GM19324 (cell line): ENCODE results near the gene RAP2B.

Source experiments
- ATAC-seq: cut with Tn5 transposase; IDR thresholded peaks from one replicate; pipeline ENCODE4 v1.9.1; 2021; ENCODE audit warnings: mild to moderate bottlenecking, moderate library complexity; ENCODE audit not compliant: unreplicated experiment, low FRiP score

RAP2B gene

DNA sequence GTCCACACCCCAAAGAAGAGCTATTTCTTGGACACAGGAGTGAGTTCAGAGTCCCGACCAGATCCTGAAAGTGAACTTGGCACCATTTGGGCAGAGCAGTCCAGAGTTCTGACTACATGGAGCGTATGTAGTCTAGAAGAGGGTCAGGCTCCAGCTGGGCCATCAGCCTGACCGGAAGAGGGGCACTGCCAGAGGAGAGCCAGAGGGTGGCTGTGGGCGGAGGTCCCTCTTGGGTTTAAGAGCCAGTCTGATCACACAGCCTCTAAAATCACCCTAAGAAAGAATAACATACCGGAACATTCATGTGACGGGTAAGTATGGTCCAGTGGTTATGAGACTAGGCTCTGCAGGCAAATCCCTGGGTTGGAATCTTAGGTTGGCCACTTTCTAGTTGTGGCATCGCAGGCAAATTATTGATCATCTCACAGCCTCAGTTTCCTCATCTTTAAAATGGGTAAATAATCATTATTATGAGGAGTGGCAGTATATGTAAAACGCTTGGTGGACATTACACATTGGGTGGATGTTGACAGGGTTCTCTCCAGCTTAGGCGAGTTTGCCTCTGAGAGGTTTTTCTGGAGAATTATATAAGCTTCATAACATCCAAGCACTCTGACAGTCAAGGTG lies 2.1 kb upstream of the RAP2B start:
- ATAC-seq: no peak

GRCh38 chr3:153160451-153161137 lies 1.4 kb upstream of the RAP2B start:
- ATAC-seq: peak; percentile 32

DNA sequence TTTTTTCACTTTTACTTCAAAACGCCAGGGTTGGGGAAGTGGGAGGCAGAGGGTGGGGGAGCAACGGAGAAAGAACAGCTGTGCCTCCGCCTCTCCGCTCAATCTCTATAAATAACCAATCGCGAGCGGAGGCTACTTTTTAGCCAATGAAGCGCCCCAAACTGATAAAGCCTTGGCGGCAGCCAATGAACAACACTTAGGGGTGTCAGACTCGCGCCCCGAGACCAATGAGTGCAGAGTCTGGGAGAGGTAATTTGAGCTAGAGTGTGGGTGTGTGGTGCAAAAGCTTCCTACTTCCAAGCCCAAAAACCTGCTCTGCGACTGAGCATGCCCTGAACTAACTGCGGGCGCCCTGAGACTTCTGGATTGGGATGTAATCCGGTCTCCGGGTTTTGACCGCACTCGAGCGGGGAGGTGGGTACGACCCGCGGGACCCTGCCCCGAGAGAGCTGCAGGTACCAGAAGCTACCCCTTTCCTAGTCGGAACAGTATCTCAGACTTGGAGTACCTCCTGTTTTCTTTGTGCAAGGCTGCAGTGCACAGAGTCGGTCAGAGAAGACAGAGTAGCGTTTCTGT lies 800 bp upstream of the RAP2B start:
- ATAC-seq: peak; percentile 84

GRCh38 chr3:153162513-153163392 lies 727 bp downstream of the RAP2B start:
- ATAC-seq: peak; percentile 8

- ATAC-seq: no peak
These were observed 1.3 kb downstream of the RAP2B start for GRCh38 chr3:153163393-153163724.

DNA sequence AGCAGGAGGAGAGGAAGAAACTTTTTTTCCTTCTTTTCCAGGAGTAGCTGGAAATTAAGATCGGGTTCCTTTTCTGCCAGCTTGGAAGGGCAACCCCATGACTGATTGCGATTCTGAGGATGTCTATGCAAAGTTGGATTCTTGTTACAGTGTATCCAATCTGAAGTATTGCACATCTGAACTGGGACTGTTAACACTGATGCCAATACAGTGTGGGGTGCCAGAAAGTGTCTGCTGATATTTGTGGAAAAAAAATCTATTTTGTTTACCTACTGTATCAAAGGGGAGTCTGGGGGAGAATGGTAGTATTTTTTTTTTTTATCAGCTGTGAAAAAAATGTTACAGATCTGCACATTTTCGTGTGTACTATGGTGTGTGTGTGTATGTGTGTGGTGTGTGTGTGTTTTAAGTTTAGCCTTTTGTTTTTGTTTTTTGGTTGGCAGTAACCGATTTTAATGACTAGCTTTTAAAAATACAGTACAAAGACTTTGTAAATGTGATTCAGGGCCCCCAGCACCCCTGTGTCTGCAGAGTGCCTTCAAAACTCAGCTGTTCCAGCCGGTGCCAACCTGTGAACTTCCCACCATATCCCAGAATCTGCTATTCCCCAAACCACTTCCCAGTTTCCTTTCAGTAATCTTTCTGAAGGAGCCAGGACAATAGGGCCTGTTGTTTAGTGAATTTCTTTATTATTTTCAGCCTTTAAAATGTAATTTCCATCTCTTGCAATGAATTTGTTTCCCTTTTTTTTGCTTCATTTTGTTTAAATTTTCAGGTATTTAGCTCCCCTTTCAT lies 1.9 kb downstream of the RAP2B start:
- ATAC-seq: no peak

DNA sequence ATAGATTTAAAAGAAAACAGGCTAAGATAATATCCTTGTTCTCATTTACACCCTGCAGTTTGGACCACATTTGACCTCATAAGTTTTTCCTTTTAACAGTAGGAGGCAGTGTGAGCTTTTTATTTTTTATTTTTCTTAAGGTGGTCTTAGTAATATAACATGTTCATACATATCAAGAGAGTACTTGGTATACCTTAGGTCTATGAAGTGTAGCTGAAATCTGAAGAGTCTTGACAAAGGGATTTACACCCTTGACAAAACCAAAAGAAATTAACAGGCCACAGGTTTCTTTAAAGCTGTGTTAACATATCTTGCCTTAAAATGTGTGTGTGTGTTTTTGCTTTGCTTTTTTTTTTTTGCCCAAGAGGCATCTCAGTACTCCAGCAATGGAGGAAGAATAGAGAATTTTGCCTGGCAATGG lies 3.2 kb downstream of the RAP2B start:
- no peak for ATAC-seq

DNA sequence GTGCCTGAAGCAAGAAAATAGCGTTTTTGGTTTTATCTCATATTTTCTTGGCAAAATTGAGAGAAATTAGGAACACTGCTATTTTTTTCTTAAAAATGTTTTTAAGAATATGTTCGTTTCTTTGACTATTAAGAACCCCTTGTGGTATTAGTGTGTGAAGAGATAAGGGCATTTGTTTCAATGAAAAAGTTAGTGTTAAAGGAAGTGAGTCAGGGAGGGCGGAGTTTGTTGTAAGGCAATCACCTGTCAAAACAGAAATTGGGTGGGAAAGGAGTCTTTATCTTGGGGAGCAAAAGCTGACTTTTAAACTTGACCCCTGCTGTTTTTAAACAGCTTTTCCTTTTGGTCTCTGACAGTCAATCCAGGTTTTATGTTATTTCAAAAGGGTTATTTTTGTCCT lies 4.2 kb downstream of the RAP2B start:
- ATAC-seq: no peak

- no peak for ATAC-seq
These were observed 4.8 kb downstream of the RAP2B start for GRCh38 chr3:153166796-153167195.

GRCh38 chr3:153169793-153170383 lies 7.9 kb downstream of the RAP2B start:
- ATAC-seq: no peak

DNA sequence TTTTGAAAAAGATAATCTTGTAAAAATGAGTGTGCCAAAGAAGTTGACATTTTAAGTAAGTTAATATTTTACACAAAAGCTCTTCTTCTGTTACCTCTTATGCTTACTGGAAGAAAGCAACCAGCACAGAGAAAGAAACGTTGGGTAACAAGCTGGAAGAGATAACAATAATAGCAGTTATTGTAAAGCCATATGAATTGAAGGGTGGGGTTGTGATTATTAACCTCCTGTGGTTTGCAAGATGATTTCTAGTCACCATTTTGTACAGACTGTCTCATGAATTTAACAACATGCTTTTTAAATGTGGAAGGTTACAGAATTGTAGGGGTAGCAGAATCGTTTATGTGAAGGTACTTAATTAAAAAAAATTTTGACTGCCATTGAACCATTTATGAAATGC lies 9.2 kb downstream of the RAP2B start:
- ATAC-seq: no peak

GRCh38 chr3:153171918-153172317 lies 9.9 kb downstream of the RAP2B start:
- no peak for ATAC-seq

DNA sequence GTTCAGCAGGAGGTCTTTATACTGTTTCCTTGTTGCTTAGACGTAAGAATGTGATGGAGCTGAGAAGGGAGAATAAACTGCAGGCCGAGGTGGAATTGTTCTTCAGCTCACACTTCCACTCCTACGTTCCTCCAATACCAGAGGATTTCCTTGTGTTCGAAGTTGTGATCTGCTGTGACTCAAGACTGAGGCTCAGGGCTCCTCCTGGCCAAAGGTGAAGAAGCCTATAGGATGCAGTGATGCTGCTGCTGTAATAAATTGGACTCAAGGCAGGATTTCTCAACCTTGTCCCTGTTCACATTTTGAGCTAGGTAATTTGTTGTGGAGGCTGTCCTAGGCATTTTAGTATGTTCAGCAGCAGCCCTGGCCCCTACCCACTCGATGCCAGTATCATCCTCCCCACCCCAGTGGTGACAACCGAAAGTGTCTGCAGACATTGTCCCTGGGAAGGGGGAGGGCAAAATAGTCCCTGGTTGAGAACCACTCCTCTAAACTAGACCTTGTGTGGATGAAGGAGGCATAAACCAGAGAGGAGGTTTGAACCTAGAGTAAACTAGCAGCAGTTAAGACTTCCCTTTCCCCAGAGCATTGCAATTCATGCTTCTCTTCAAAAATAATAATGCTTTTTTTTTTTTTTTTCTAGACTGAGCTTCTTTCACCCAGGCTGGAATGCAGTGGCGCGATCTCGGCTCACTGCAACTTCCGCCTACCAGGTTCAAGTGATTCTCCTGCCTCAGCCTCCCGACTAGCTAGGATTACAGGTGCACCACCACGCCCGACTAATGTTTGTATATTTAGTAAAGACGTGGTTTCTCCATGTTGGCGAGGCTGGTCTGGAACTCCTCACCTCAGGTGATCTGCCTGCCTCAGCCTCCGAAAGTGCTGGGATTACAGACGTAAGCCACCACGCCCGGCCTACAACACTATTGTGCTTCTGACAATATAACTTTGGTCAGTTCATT lies 11.1 kb downstream of the RAP2B start:
- ATAC-seq: no peak

GRCh38 chr3:153173758-153174516 lies 11.9 kb downstream of the RAP2B start:
- ATAC-seq: no peak

GRCh38 chr3:153176197-153176596 lies 14.2 kb downstream of the RAP2B start:
- ATAC-seq: no peak

DNA sequence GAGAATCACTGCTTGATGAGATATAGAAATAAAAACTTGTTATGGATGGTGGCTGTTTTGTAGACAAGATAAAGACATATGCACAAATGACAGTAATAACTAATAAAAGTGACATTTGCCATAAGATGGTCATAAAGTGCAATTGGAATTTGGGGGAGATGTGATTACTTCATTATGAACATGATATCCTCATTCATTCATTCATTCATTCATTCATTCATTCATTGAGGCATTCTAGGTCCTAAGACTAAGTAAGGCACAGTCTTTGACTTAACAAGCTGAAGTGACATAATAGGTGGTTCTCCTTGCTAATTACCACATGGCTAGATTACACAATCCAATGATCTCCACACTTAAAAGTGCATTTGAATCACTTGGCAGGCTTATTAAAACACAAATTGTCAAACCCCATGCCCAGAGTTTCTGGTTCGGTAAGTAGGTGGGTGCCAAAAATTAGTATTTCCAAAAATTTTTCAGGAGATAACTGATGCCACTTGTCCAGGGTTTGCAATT lies 18.9 kb downstream of the RAP2B start:
- ATAC-seq: no peak

DNA sequence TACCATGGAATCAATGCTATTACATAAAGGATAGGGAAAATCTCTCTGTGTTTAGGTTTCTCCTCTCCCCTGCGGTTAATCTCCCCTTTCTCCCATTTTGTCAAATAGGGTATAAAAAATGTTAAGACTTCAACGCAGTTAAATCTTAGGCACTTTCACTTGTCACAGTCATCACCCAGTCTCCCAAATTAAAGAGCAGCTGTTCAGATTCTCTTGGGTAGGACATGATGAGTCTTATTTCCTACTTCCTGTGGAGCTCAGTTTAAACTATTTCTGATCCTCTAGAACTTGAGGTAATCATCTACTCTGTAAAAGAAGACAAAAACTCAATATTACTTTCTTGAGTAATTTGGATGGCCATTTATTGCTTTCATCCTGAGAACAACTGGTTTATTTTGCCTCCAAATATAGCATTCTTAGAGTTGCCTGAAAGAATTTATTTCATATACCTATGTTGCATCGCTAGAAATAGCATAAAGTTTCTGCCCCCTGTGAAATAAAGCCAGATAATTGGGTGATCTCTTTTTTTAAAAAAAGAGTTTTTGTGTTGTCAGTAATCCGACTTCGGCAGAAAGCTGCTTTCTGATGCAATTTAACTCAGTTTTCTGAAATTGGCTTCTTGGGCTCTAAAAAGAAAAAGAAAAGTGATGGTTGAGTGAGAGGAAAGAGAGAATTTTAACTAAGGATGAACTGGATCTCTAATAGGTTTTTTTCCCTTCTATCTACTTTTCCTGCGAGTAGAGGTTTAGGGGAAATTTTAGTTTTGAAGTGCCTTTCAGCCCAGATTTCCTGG lies 20.7 kb downstream of the RAP2B start:
- ATAC-seq: no peak
